HG02981 (cell line): ENCODE measurements around the gene RASSF10.

Source experiments
- ATAC-seq: cut with Tn5 transposase; IDR thresholded peaks from one replicate; pipeline ENCODE4 v1.9.1; 2021; ENCODE audit warnings: mild to moderate bottlenecking, moderate library complexity; ENCODE audit not compliant: unreplicated experiment

Gene RASSF10

GRCh38 chr11:13053255-13053917, 44.3 kb downstream of the RASSF10 start:
- no peak for ATAC-seq

- ATAC-seq, result no peak
These were observed 45.2 kb downstream of the RASSF10 start for GRCh38 chr11:13054278-13054677.

GRCh38 chr11:13055200-13055599, 46.1 kb downstream of the RASSF10 start:
- no peak for ATAC-seq

- ATAC-seq, result no peak
These were observed 52.3 kb downstream of the RASSF10 start for GRCh38 chr11:13061294-13061990.
